ENCODE measurements around the gene EXOSC9. TPM values are rescaled to one million over a fixed set of nuclear protein-coding genes. Genes with fewer than 3 reads are reported as not detected.

Gene EXOSC9
- total RNA-seq, 1 experiment from 2014 or later, result 69.1 TPM

DNA sequence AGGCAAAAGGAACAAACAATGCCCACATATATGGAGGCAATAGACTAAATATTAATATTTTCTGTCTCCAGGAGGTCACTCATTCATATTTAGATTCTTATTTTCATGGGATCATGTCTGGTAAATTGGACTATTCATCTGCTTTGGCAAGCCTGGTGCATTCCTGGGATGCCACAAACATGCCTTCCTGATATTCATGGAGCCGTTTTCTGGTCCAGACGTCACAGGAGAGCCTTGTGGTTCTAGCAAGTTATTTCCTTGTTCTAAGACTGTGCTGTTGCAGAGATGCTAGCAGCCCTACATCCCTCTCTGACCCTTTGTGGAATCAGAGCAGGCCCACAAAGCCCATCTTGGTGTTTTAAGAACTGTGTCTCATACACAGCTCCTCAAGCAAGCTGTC, 16.1 kb upstream of the EXOSC9 start:
- H3K4me1 Mint-ChIP-seq, result peaks cover 9 to 13% of the 10 kb centered on the region in 2 experiments; a peak in 3 of 4 replicates
- Histone ChIP-seq H3K27ac (ENCODE audit: insufficient read length, low read depth, low read length) (no peak overlapping the region), H2BK12ac (ENCODE audit: insufficient read length, low read depth, low read length) (no peak overlapping the region), H3K23me2 (ENCODE audit: insufficient read length, low read depth, low read length, poor library complexity, severe bottlenecking) (no peaks in the 10 kb centered on the region), H3K27me3 (ENCODE audit: insufficient read depth, low read length) (no peaks in the 10 kb centered on the region), H3K9me3 (ENCODE audit: control insufficient read depth, low read depth, low read length) (no peaks in the 10 kb centered on the region), H3K79me2 (ENCODE audit: insufficient read depth, low read length) (no peaks in the 10 kb centered on the region), H3K4ac (ENCODE audit: low read depth, low read length) (no peak overlapping the region), H2BK120ac (ENCODE audit: low read depth, low read length, poor library complexity, severe bottlenecking) (no peak overlapping the region), H3K4me1 (ENCODE audit: insufficient read depth, low read length) (peaks cover 5% of the 10 kb centered on the region; the same call in 1 of the 2 replicates), H4K91ac (ENCODE audit: insufficient read length, low read depth, low read length) (no peak overlapping the region), H3T11ph (ENCODE audit: low read length) (no peak overlapping the region), H3K18ac (ENCODE audit: insufficient read length, low read depth, low read length) (no peak overlapping the region), H3K14ac (ENCODE audit: insufficient read depth, low read length) (no peak overlapping the region), H2BK15ac (ENCODE audit: low read depth, low read length) (no peak overlapping the region), H3K79me1 (ENCODE audit: insufficient read depth, low read depth, low read length, poor library complexity, severe bottlenecking) (no peaks in the 10 kb centered on the region), H4K8ac (replicated peaks; ENCODE audit: insufficient read length, low read depth, low read length) (no peak overlapping the region), H3K56ac (ENCODE audit: insufficient read length, low read depth, low read length) (no peak overlapping the region), H2BK5ac (ENCODE audit: insufficient read length, low read length) (no peak overlapping the region), H3K4me2 (ENCODE audit: insufficient read depth, insufficient read length, low read length) (no peak overlapping the region), H4K5ac (ENCODE audit: insufficient read length, low read depth, low read length) (no peak overlapping the region), H4K20me1 (ENCODE audit: control insufficient read depth, insufficient read depth, insufficient read length) (no peaks in the 10 kb centered on the region), H3K9ac (ENCODE audit: extremely low read depth, insufficient read length, low read length) (no peak overlapping the region), H2BK20ac (ENCODE audit: low read depth, low read length, poor library complexity, severe bottlenecking) (no peak overlapping the region), H2AFZ (ENCODE audit: low read length) (no peak overlapping the region), H3K23ac (ENCODE audit: insufficient read length, low read depth, low read length) (no peak overlapping the region), H2AK5ac (ENCODE audit: insufficient read length, low read length) (no peak overlapping the region)
- no peak overlapping the region for H3K4me3 Mint-ChIP-seq
- H3K27ac Mint-ChIP-seq, result no peak overlapping the region
- TF ChIP-seq, protein P1, sequence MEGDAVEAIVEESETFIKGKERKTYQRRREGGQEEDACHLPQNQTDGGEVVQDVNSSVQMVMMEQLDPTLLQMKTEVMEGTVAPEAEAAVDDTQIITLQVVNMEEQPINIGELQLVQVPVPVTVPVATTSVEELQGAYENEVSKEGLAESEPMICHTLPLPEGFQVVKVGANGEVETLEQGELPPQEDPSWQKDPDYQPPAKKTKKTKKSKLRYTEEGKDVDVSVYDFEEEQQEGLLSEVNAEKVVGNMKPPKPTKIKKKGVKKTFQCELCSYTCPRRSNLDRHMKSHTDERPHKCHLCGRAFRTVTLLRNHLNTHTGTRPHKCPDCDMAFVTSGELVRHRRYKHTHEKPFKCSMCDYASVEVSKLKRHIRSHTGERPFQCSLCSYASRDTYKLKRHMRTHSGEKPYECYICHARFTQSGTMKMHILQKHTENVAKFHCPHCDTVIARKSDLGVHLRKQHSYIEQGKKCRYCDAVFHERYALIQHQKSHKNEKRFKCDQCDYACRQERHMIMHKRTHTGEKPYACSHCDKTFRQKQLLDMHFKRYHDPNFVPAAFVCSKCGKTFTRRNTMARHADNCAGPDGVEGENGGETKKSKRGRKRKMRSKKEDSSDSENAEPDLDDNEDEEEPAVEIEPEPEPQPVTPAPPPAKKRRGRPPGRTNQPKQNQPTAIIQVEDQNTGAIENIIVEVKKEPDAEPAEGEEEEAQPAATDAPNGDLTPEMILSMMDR (conservative IDR thresholded peaks at IDR 0.05), result no peak
- H3K9me3 Mint-ChIP-seq, result no peaks in the 10 kb centered on the region
- DNase-seq, result no peak
- no peaks in the 10 kb centered on the region for H3K36me3 Mint-ChIP-seq (ENCODE audit: insufficient read depth in 1 of 3, low read depth in 3 of 3)
- WGBS (ENCODE audit: extremely low coverage, insufficient read length, low lambda C conversion rate), result no CpG with 5 or more reads among the region's 2 CpGs
- H3K27me3 Mint-ChIP-seq (ENCODE audit: low read depth), result peaks cover 7% of the 10 kb centered on the region

All from H9 (cell line).